Small intestine (tissue), 7 donors: ENCODE measurements around the gene FBXO7. TPM values are rescaled to one million over a fixed set of nuclear protein-coding genes. Genes with fewer than 3 reads are reported as not detected.

Experiments
- DNase-seq, 2 donors: peaks; one replicate each; pipeline versions ENCODE4 v3.0.0 to v3.0.0-alpha.2; 2013
- FAIRE-seq: peaks from 2 replicates; lab custom pipeline; 2012; peaks lifted over from hg19 to GRCh38; lab: Jason Lieb, UNC
- H3K27ac ChIP-seq, 3 donors: one replicate each; pipeline ENCODE4 v1.5.1; 2013; ENCODE audit warnings: low read length in 2 of 3, mild to moderate bottlenecking in 2 of 3, control low read depth in 1 of 3, inconsistent platforms in 1 of 3, low read depth in 1 of 3, moderate library complexity in 1 of 3
- H3K27me3 ChIP-seq, 3 donors: one replicate each; pipeline ENCODE4 v1.6.1; 2013; ENCODE audit warnings: low read length in 3 of 3, inconsistent platforms in 1 of 3; ENCODE audit not compliant: control insufficient read depth in 3 of 3, insufficient read depth in 3 of 3
- H3K36me3 ChIP-seq, 3 donors: one replicate each; pipeline ENCODE4 v1.6.1; 2013; ENCODE audit warnings: low read length in 3 of 3, inconsistent platforms in 1 of 3, low read depth in 1 of 3, mild to moderate bottlenecking in 1 of 3, moderate library complexity in 1 of 3; ENCODE audit not compliant: control insufficient read depth in 3 of 3, insufficient read depth in 2 of 3
- H3K4me1 ChIP-seq, 3 donors: one replicate each; pipeline ENCODE4 v1.6.1; 2013; ENCODE audit warnings: low read length in 2 of 3, inconsistent platforms in 1 of 3, low read depth in 1 of 3, mild to moderate bottlenecking in 1 of 3, moderate library complexity in 1 of 3; ENCODE audit not compliant: control insufficient read depth in 3 of 3, insufficient read depth in 2 of 3
- H3K4me3 ChIP-seq, 3 donors: one replicate each; pipeline ENCODE4 v1.5.1; 2013; ENCODE audit warnings: low read length in 3 of 3, control low read depth in 1 of 3, inconsistent platforms in 1 of 3, low read depth in 1 of 3, mild to moderate bottlenecking in 1 of 3, moderate library complexity in 1 of 3
- H3K9me3 ChIP-seq, 2 donors: one replicate each; pipeline ENCODE4 v1.6.1; 2013; ENCODE audit warnings: low read depth in 1 of 2, low read length in 1 of 2; ENCODE audit not compliant: control insufficient read depth in 2 of 2, insufficient read depth in 1 of 2
- WGBS, 3 donors: extraction: QIAGEN DNeasy Blood & Tissue Kit; methylation state at CpG; one replicate each; pipeline ENCODE4 v1.1.7; 2013; 5-methylcytosine and 5-hydroxymethylcytosine counted together
- polyA plus RNA-seq, 4 donors: library from polyadenylated mRNA; stranded (reverse) in 3 of 4; unstranded in 1 of 4; fragments of 200-250 nt in 3 of 4; fragments of 120-200 nt in 1 of 4; gene quantifications; one replicate each; pipeline versions ENCODE4 v1.2.1 to v1.2.3, GENCODE V29; 2013
- donor health status: healthy with polysubstance abuse.
- donor health status: control.
- donor health status: control.
- donor health status: Bipolar disorder and iron deficiency.
- donor health status: healthy.

FBXO7 gene
- polyA plus RNA-seq, 4 donors, result 61.6 to 100 (median 84.8) TPM

- DNase-seq, result no peak
Measured at GRCh38 chr22:32527756-32528155, 53.1 kb downstream of the FBXO7 start.

GRCh38 chr22:32528316-32528715 lies 53.7 kb downstream of the FBXO7 start:
- Histone ChIP-seq H3K27ac (no peak overlapping the region), H3K27me3 (no peaks in the 10 kb centered on the region), H3K4me1 (peaks cover 0 to 19% (median 0%) of the 10 kb centered on the region in 3 donors), H3K4me3 (no peak overlapping the region), H3K36me3 (peaks cover 0 to 2% (median 0%) of the 10 kb centered on the region in 3 donors), H3K9me3 (no peaks in the 10 kb centered on the region)
- 87 to 94% (median 87%) methylated on average over 9 of the region's 9 CpGs for WGBS, 3 donors
- DNase-seq, result no peak
- no peak for FAIRE-seq

More at GRCh38 chr22:32527756-32528155, 53.1 kb downstream of the FBXO7 start:
- WGBS, 3 donors, result 36 to 66% (median 42%) methylated on average over 5 of the region's 5 CpGs
- Histone ChIP-seq H3K4me3 (no peak overlapping the region), H3K27ac (no peak overlapping the region), H3K27me3 (no peaks in the 10 kb centered on the region), H3K4me1 (peaks cover 0 to 19% (median 0%) of the 10 kb centered on the region in 3 donors), H3K9me3 (no peaks in the 10 kb centered on the region), H3K36me3 (peaks cover 0 to 2% (median 0%) of the 10 kb centered on the region in 3 donors)
- no peak for FAIRE-seq

GRCh38 chr22:32528984-32529982 lies 54.7 kb downstream of the FBXO7 start:
- FAIRE-seq (no peak), DNase-seq (peak; percentile 72 to 85)
- H3K4me3 ChIP-seq, result no peak overlapping the region
- H3K36me3 ChIP-seq, result peaks cover 0 to 2% (median 0%) of the 10 kb centered on the region in 3 donors
- H3K27me3 ChIP-seq, result no peaks in the 10 kb centered on the region
- H3K9me3 ChIP-seq, result no peaks in the 10 kb centered on the region
- peaks cover 0 to 19% (median 0%) of the 10 kb centered on the region in 3 donors for H3K4me1 ChIP-seq
- WGBS, 3 donors, result 45 to 49% (median 47%) methylated on average over 29 of the region's 29 CpGs
- peak overlapping the region in 1 of 3 donors; percentile 48 for H3K27ac ChIP-seq

- no peaks in the 10 kb centered on the region for H3K9me3 ChIP-seq
- WGBS, 3 donors, result 61 to 86% (median 68%) methylated on average over 7 of the region's 7 CpGs
Measured at GRCh38 chr22:32531228-32531627, 56.6 kb downstream of the FBXO7 start.

GRCh38 chr22:32531931-32532819 lies 57.6 kb downstream of the FBXO7 start:
- FAIRE-seq, result no peak
- Histone ChIP-seq H3K4me1 (peaks cover 0 to 24% (median 0%) of the 10 kb centered on the region in 3 donors), H3K27me3 (no peaks in the 10 kb centered on the region), H3K9me3 (no peaks in the 10 kb centered on the region), H3K4me3 (peak overlapping the region in 1 of 3 donors; percentile 9), H3K27ac (peak overlapping the region in 2 of 3 donors; percentile 51 to 81), H3K36me3 (peaks cover 0 to 2% (median 0%) of the 10 kb centered on the region in 3 donors)
- DNase-seq, result peak; percentile 18 to 60
- WGBS, 3 donors, result 65 to 73% (median 71%) methylated on average over 19 of the region's 19 CpGs

More at GRCh38 chr22:32531228-32531627, 56.6 kb downstream of the FBXO7 start:
- peak overlapping the region in 1 of 3 donors; percentile 32 for H3K27ac ChIP-seq
- no peak overlapping the region for H3K4me3 ChIP-seq
- H3K4me1 ChIP-seq, result peaks cover 0 to 24% (median 0%) of the 10 kb centered on the region in 3 donors
- FAIRE-seq (no peak), DNase-seq (no peak)
- no peaks in the 10 kb centered on the region for H3K27me3 ChIP-seq
- H3K36me3 ChIP-seq, result peaks cover 0 to 2% (median 0%) of the 10 kb centered on the region in 3 donors

- H3K27me3 ChIP-seq, result no peaks in the 10 kb centered on the region
- H3K4me3 ChIP-seq, result no peak overlapping the region
- H3K9me3 ChIP-seq, result no peaks in the 10 kb centered on the region
- DNase-seq (peak in 1 of 2 donors; percentile 44), FAIRE-seq (no peak)
- H3K4me1 ChIP-seq, result peaks cover 0 to 24% (median 0%) of the 10 kb centered on the region in 3 donors
- peaks cover 0 to 2% (median 0%) of the 10 kb centered on the region in 3 donors for H3K36me3 ChIP-seq
- WGBS, 3 donors, result 65 to 88% (median 83%) methylated on average over 6 to 10 of the region's 10 CpGs
- H3K27ac ChIP-seq, result peak overlapping the region in 1 of 3 donors; percentile 47
Measured at GRCh38 chr22:32532820-32533128, 58.2 kb downstream of the FBXO7 start.

GRCh38 chr22:32533265-32534111 lies 58.9 kb downstream of the FBXO7 start:
- H3K4me1 ChIP-seq, result peaks cover 0 to 24% (median 0%) of the 10 kb centered on the region in 3 donors
- DNase-seq (no peak), FAIRE-seq (no peak)
- H3K36me3 ChIP-seq, result peaks cover 0 to 2% (median 0%) of the 10 kb centered on the region in 3 donors
- H3K27ac ChIP-seq, result peak overlapping the region in 1 of 3 donors; percentile 47
- WGBS, 3 donors, result 75 to 80% (median 77%) methylated on average over 15 of the region's 15 CpGs
- H3K27me3 ChIP-seq, result no peaks in the 10 kb centered on the region
- no peak overlapping the region for H3K4me3 ChIP-seq
- H3K9me3 ChIP-seq, result no peaks in the 10 kb centered on the region
